Pancreas (tissue), 10 donors: ENCODE results near the gene CYGB. TPM values are rescaled to one million over a fixed set of nuclear protein-coding genes. Genes with fewer than 3 reads are reported as not detected.
"Not testable (repeated sequence)": the region's sequence is repeated elsewhere in the genome, so short reads cannot be mapped to it uniquely, and the experiment has no call there.

Experiments used
- ATAC-seq, 4 donors: fragments of 200-7000 bp; cut with Tn5 transposase; one replicate each; pipeline versions ENCODE4 v1.8.0 to v1.9.1; 2020; ENCODE audit warnings: mild to moderate bottlenecking in 4 of 4, moderate library complexity in 4 of 4
- DNase-seq, 6 donors: peaks; one replicate each; pipeline ENCODE4 v3.0.0-alpha.2; 2020
- FAIRE-seq: peaks from 2 replicates; lab custom pipeline; 2012; peaks lifted over from hg19 to GRCh38; lab: Jason Lieb, UNC
- H3K27ac ChIP-seq, 4 donors: fragments of 200-600 bp; sonication (generic); 1 replicate in 3 of 4; 2 replicates in 1 of 4; pipeline versions ENCODE4 v1.5.0 to v1.8.0; 2020
- H3K27me3 ChIP-seq, 4 donors: fragments of 200-600 bp; one replicate each; pipeline ENCODE4 v1.8.0; 2021
- H3K36me3 ChIP-seq, 3 donors: fragments of 200-600 bp; sonication (generic) in 1 of 3; one replicate each; pipeline versions ENCODE4 v1.5.0 to v1.8.0; 2020 to 2021
- H3K4me1 ChIP-seq, 3 donors: fragments of 200-600 bp; one replicate each; pipeline ENCODE4 v1.8.0; 2021
- H3K4me3 ChIP-seq, 4 donors: fragments of 200-600 bp; sonication (generic) in 2 of 4; one replicate each; pipeline versions ENCODE4 v1.5.0 to v1.8.0; 2020 to 2021
- H3K9me3 ChIP-seq, 4 donors: fragments of 200-600 bp; one replicate each; pipeline ENCODE4 v1.8.0; 2021
- CTCF ChIP-seq, 4 donors: fragments of 200-600 bp; sonication (generic) in 3 of 4; IDR thresholded peaks; one replicate each; pipeline versions ENCODE4 v1.5.0 to v1.8.0; 2021; ENCODE audit warnings: antibody characterized with exemption in 4 of 4
- WGBS, 2 donors: extraction: QIAGEN DNeasy Blood & Tissue Kit; methylation state at CpG; one replicate each; pipeline ENCODE4 v1.1.7; 2013; 5-methylcytosine and 5-hydroxymethylcytosine counted together
- intact Hi-C, 3 donors: fragments of 100-400 bp; cut with DNase I; formaldehyde crosslinking; loops; one replicate each; pipeline versions ENCODE4 v1.11.1 to v1.14.2; 2022
- polyA plus RNA-seq, 2 donors: library from polyadenylated mRNA; stranded (reverse); fragments of 200-250 nt; gene quantifications; one replicate each; pipeline ENCODE4 v1.2.3, GENCODE V29; 2013
- total RNA-seq, 6 donors: library from RNA; stranded (reverse); fragmentation: NEBNext Ultra II Directional in 4 of 6; extraction: Animal tissue kit (Norgen Biotek cat#: 25700) in 4 of 6; gene quantifications; one replicate each; pipeline versions ENCODE4 v1.2.1 to v1.2.4, GENCODE V29; 2021 to 2023
- donor health status: healthy with polysubstance abuse.
- donor health status: DM: no; HTN: no; CAD: no; lungs with moderate emphysema.
- donor health status: DM: no; HTN: no; CAD: no.
- donor health status: control.
- donor health status: control.
- donor health status: Bipolar disorder and iron deficiency.
- donor health status: DM: yes; HTN: yes; CAD: no.
- donor health status: DM: no; HTN: no; CAD: no.
- donor health status: DM: no; HTN: no; CAD: no.
- donor health status: DM: yes; HTN: yes; CAD: no.

The CYGB gene
- total and polyA plus RNA-seq, 8 donors, result 2.6 to 15.7 (median 8.2) TPM

- intact Hi-C loops, result loop anchor here in 1 of 3 donors (10.0 kb wide), 2 partner anchors 95 to 175 kb away; no protein-coding TSS in a partner anchor
- Histone ChIP-seq H3K4me3 (no peak overlapping the region), H3K4me1 (peaks cover 5 to 8% (median 8%) of the 10 kb centered on the region in 3 donors), H3K36me3 (no peaks in the 10 kb centered on the region), H3K27ac (peak overlapping the region in 3 of 4 donors; percentile 28 to 62 (median 41)), H3K27me3 (no peaks in the 10 kb centered on the region), H3K9me3 (no peaks in the 10 kb centered on the region)
- DNase-seq (peak in 4 of 6 donors; percentile 33 to 78 (median 45)), FAIRE-seq (no peak), ATAC-seq (peak; percentile 10 to 67 (median 48))
- WGBS, 2 donors, result 43 to 53% methylated on average over 18 to 20 of the region's 20 CpGs
- no peak for TF ChIP-seq CTCF (IDR thresholded peaks at IDR 0.05)
Observed at GRCh38 chr17:76529224-76530094, 8.1 kb downstream of the CYGB start.

GRCh38 chr17:76528528-76529223, 8.8 kb downstream of the CYGB start:
- Histone ChIP-seq H3K4me3 (no peak overlapping the region), H3K36me3 (no peaks in the 10 kb centered on the region), H3K4me1 (peaks cover 7 to 10% (median 9%) of the 10 kb centered on the region in 3 donors), H3K27ac (peak overlapping the region in 2 of 4 donors; percentile 41 to 62), H3K27me3 (no peaks in the 10 kb centered on the region), H3K9me3 (no peaks in the 10 kb centered on the region)
- DNase-seq, result no peak
- FAIRE-seq, result no peak
- WGBS, 2 donors, result 57 to 59% methylated on average over 31 of the region's 31 CpGs
- ATAC-seq, result peak in 1 of 4 donors; percentile 4
- no peak for TF ChIP-seq CTCF (IDR thresholded peaks at IDR 0.05)
- intact Hi-C loops, result loop anchor here in 1 of 3 donors (10.0 kb wide), 1 partner anchor 96 kb away; no protein-coding TSS in a partner anchor

DNA sequence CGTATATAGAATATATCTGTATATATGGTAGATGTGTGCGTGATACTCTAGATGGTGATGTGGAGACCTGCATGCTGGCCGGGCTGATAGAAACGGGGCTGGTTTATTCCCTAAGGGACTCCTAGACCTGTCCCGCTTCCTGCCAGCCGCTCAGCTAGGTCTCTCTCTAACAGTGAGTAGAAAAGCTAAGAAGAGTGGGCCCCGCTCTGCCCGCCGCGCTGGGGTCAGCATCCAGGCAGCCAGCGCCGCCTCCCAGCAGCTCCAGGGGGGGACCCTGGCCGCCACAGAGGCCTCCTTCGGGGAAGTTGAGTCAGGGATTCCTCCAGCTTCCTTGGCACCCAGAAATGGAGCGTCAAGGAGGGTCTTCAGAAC, 9.4 kb downstream of the CYGB start:
- no peak for DNase-seq
- intact Hi-C loops, result loop anchor here in 1 of 3 donors (10.0 kb wide), 1 partner anchor 97 kb away; no protein-coding TSS in a partner anchor

GRCh38 chr17:76527430-76528111, 9.9 kb downstream of the CYGB start:
- H3K4me3 ChIP-seq, result no peak overlapping the region
- no peak for FAIRE-seq
- H3K9me3 ChIP-seq, result no peaks in the 10 kb centered on the region
- DNase-seq, result peak in 1 of 6 donors; percentile 72
- no peaks in the 10 kb centered on the region for H3K36me3 ChIP-seq
- H3K27ac ChIP-seq, result peak overlapping the region in 1 of 4 donors; percentile 11
- ATAC-seq, result no peak
- peaks cover 0 to under 1% (median 0%) of the 10 kb centered on the region in 4 donors for H3K27me3 ChIP-seq
- no peak for TF ChIP-seq CTCF (IDR thresholded peaks at IDR 0.05)
- peaks cover 9 to 14% (median 10%) of the 10 kb centered on the region in 3 donors for H3K4me1 ChIP-seq
- intact Hi-C loops, result loop anchor here in 1 of 3 donors (10.0 kb wide), 1 partner anchor 97 kb away; no protein-coding TSS in a partner anchor
- 48 to 62% methylated on average over 19 to 26 of the region's 26 CpGs for WGBS, 2 donors

More for the DNA sequence above, 9.4 kb downstream of the CYGB start:
- WGBS, 2 donors, result 77 to 86% methylated on average over 15 of the region's 15 CpGs
- Histone ChIP-seq H3K36me3 (no peaks in the 10 kb centered on the region), H3K27ac (peak overlapping the region in 2 of 4 donors; percentile 27 to 62), H3K4me3 (no peak overlapping the region), H3K9me3 (no peaks in the 10 kb centered on the region), H3K4me1 (peaks cover 9 to 10% (median 10%) of the 10 kb centered on the region in 3 donors), H3K27me3 (no peaks in the 10 kb centered on the region)
- FAIRE-seq (no peak), ATAC-seq (no peak)
- TF ChIP-seq CTCF (IDR thresholded peaks at IDR 0.05), result no peak

- not testable (repeated sequence) for H3K9me3 ChIP-seq, FAIRE-seq, H3K4me3 ChIP-seq, ATAC-seq, H3K27me3 ChIP-seq, H3K27ac ChIP-seq, H3K36me3 ChIP-seq, DNase-seq
- WGBS, 2 donors, result 63 to 70% methylated on average over 8 to 9 of the region's 9 CpGs
- intact Hi-C loops, result loop anchor here in 1 of 3 donors (10.0 kb wide), 1 partner anchor 98 kb away; no protein-coding TSS in a partner anchor
- peaks cover 9 to 14% (median 10%) of the 10 kb centered on the region in 3 donors for H3K4me1 ChIP-seq
Observed at GRCh38 chr17:76527016-76527415, 10.5 kb downstream of the CYGB start.

DNA sequence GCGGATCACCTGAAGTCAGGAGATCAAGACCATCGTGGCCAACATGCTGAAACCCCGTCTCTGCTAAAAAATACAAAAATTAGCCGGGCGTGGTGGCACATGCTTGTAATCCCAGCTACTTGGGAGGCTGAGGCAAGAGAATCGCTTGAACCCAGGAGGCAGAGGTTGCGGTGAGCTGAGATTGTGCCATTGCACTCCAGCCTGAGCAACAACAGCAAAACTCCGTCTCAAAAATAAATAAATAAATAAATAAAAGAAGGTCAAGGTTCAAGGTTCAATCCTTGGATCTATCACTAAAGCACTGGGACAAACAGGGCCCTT, 12.0 kb downstream of the CYGB start:
- not testable (repeated sequence) for H3K27me3 ChIP-seq, ATAC-seq, H3K4me3 ChIP-seq, H3K27ac ChIP-seq, DNase-seq, FAIRE-seq, H3K36me3 ChIP-seq, H3K9me3 ChIP-seq
- H3K4me1 ChIP-seq, result peaks cover 9 to 14% (median 10%) of the 10 kb centered on the region in 3 donors
- intact Hi-C loops, result loop anchor here in 1 of 3 donors (10.0 kb wide), 1 partner anchor 99 kb away; no protein-coding TSS in a partner anchor
- 80 to 82% methylated on average over 8 of the region's 8 CpGs for WGBS, 2 donors
